Osteocyte (in vitro differentiated cells): Measurements from ENCODE around the gene MCF2L2. TPM values are rescaled to one million over a fixed set of nuclear protein-coding genes. Genes with fewer than 3 reads are reported as not detected.
A peak's percentile ranks its signal among the peaks of the same experiment; 100 is the strongest.

ENCODE experiments used
- DNase-seq: peaks from one replicate; pipeline ENCODE4 v3.0.0; 2021; ENCODE audit warnings: mixed read lengths; ENCODE audit not compliant: unreplicated experiment; ENCODE audit errors: extremely low spot score
- H3K27ac Mint-ChIP-seq: one replicate; pipeline ENCODE4 v1.8.0; 2021; ENCODE audit warnings: mild to moderate bottlenecking, mixed read lengths; ENCODE audit not compliant: unreplicated experiment
- H3K27me3 Mint-ChIP-seq: one replicate; pipeline ENCODE4 v1.8.0; 2021; ENCODE audit warnings: mixed read lengths; ENCODE audit not compliant: unreplicated experiment
- H3K36me3 Mint-ChIP-seq: one replicate; pipeline ENCODE4 v1.8.0; 2021; ENCODE audit warnings: mixed read lengths; ENCODE audit not compliant: unreplicated experiment
- H3K4me1 Mint-ChIP-seq: one replicate; pipeline ENCODE4 v1.8.0; 2021; ENCODE audit warnings: mixed read lengths; ENCODE audit not compliant: unreplicated experiment
- H3K4me3 Mint-ChIP-seq: one replicate; pipeline ENCODE4 v1.8.0; 2021; ENCODE audit warnings: mild to moderate bottlenecking, moderate library complexity, mixed read lengths; ENCODE audit not compliant: unreplicated experiment
- H3K9me3 Mint-ChIP-seq: one replicate; pipeline ENCODE4 v1.8.0; 2021; ENCODE audit warnings: mixed read lengths; ENCODE audit not compliant: unreplicated experiment
- CTCF ChIP-seq: fragments of 200-600 bp; sonication (generic); IDR thresholded peaks from 2 replicates; pipeline ENCODE4 v1.5.0; 2021; ENCODE audit warnings: antibody characterized with exemption, mild to moderate bottlenecking, moderate library complexity
- total RNA-seq: library from RNA; stranded (reverse); gene quantifications from 2 replicates; pipeline ENCODE4 v1.2.1, GENCODE V29; 2021

The MCF2L2 gene
- total RNA-seq, 1 donor from 2014 or later = 1.7 TPM

DNA sequence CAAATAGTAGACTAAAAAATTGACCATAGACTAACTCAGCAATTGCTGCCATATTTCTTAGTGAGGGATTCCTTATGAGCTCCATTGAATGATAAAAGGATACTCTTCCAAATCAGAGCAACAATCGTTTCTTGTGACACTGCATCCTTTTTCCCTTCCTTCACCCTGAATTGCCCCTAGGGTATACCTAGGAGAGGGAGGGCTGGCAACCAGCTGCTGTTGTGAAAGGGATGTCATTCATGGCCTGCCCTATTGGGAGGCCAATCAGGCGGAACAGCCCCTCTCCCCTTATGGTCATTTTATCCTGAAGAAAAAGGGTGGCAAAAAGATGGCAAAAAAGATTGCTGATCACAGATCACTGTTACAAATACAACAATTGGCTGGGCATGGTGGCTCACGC lies 149.0 kb downstream of the MCF2L2 start:
- DNase-seq = no peak
- Mint-ChIP-seq H3K4me1 (peaks cover 30% of the 10 kb centered on the region), H3K9me3 (no peaks in the 10 kb centered on the region), H3K36me3 (peaks cover 6% of the 10 kb centered on the region), H3K27ac (no peak overlapping the region), H3K27me3 (no peaks in the 10 kb centered on the region), H3K4me3 (no peak overlapping the region)
- no peak for TF ChIP-seq CTCF

GRCh38 chr3:183278479-183279088 lies 149.8 kb downstream of the MCF2L2 start:
- no peak for DNase-seq
- Mint-ChIP-seq H3K9me3 (no peaks in the 10 kb centered on the region), H3K27ac (peak overlapping the region; percentile 19), H3K36me3 (peaks cover 7% of the 10 kb centered on the region), H3K27me3 (no peaks in the 10 kb centered on the region), H3K4me1 (peaks cover 26% of the 10 kb centered on the region), H3K4me3 (no peak overlapping the region)
- TF ChIP-seq CTCF = no peak

DNA sequence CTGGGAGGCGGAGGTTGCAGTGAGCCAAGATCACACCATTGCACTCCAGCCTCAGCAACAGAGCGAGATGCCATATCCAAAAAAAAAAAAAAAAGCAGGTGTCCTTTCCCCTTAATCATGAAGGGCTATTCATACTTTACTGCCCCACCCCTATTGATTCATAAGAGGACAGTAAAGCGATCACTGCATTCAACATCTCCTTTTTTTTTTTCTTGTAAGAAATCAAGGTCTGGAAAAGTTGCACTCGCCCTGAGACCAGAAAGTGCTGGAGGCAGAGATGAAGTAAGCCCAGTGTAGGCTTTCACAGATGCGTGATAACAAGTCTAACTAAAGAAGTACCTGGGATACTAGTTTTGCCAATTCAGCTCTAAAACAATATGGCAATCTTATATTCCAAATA lies 151.2 kb downstream of the MCF2L2 start:
- Mint-ChIP-seq H3K4me1 (peaks cover 26% of the 10 kb centered on the region), H3K4me3 (no peak overlapping the region), H3K27me3 (no peaks in the 10 kb centered on the region), H3K36me3 (peaks cover 8% of the 10 kb centered on the region), H3K9me3 (no peaks in the 10 kb centered on the region), H3K27ac (no peak overlapping the region)
- no peak for DNase-seq
- TF ChIP-seq CTCF = no peak

- H3K27me3 Mint-ChIP-seq = no peaks in the 10 kb centered on the region
- H3K9me3 Mint-ChIP-seq = no peaks in the 10 kb centered on the region
- peaks cover 30% of the 10 kb centered on the region for H3K4me1 Mint-ChIP-seq
- peak overlapping the region; percentile 81 for H3K27ac Mint-ChIP-seq
- TF ChIP-seq CTCF = no peak
- H3K4me3 Mint-ChIP-seq = no peak overlapping the region
- DNase-seq = no peak
- H3K36me3 Mint-ChIP-seq = peaks cover 8% of the 10 kb centered on the region
Observed at GRCh38 chr3:183275937-183276336, 152.5 kb downstream of the MCF2L2 start.

DNA sequence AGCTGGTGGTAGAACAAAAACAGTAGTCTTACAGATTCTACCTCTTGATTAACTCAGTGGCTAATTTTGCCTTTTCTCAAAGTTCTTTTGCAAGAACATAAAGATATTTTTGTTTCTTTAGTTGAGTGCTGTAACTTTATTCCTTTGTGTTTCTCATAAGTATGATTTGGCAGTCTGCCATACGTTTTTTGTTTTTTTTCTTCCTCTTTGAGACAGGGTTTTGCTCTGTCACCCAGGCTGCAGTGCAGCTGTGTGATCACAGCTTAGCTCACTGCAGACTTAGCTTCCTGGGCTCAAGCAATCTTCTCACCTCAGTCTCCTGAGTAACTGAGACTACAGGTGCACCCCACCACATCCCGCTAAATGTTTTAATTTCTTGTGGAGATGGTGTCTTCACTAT lies 153.0 kb downstream of the MCF2L2 start:
- H3K27me3 Mint-ChIP-seq = no peaks in the 10 kb centered on the region
- no peak for TF ChIP-seq CTCF
- DNase-seq = no peak

More for the DNA sequence above, 153.0 kb downstream of the MCF2L2 start:
- peak overlapping the region; percentile 81 for H3K27ac Mint-ChIP-seq
- peaks cover 8% of the 10 kb centered on the region for H3K36me3 Mint-ChIP-seq
- H3K4me3 Mint-ChIP-seq = no peak overlapping the region
- no peaks in the 10 kb centered on the region for H3K9me3 Mint-ChIP-seq
- peaks cover 30% of the 10 kb centered on the region for H3K4me1 Mint-ChIP-seq
